Liver (tissue), 3 donors: ENCODE data around the gene LMX1B.

ENCODE experiments used
- CTCF ChIP-seq: fragments of 150-350 bp; IDR thresholded peaks from 2 replicates; pipeline ENCODE4 v1.5.1; 2017; ENCODE audit warnings: improper control_type of control experiment, low read depth, low read length; ENCODE audit not compliant: missing input control
- EGR1 ChIP-seq, 2 donors: IDR thresholded peaks; 2 replicates each; pipeline ENCODE4 v1.6.1; 2016 to 2018; ENCODE audit warnings: antibody characterized with exemption in 2 of 2, low read depth in 2 of 2
- GABPA ChIP-seq, 2 donors: IDR thresholded peaks in 1 of 2; conservative IDR thresholded peaks in 1 of 2; 2 replicates each; pipeline ENCODE4 v1.6.1; 2016; ENCODE audit warnings: antibody characterized with exemption in 2 of 2, mild to moderate bottlenecking in 1 of 2, moderate library complexity in 1 of 2
- HNF4A ChIP-seq, 2 donors: conservative IDR thresholded peaks; 2 replicates each; pipeline ENCODE4 v1.6.1; 2016; ENCODE audit warnings: antibody characterized with exemption in 2 of 2, mild to moderate bottlenecking in 2 of 2
- HNF4G ChIP-seq: IDR thresholded peaks from 2 replicates; pipeline ENCODE4 v1.6.1; 2016; ENCODE audit warnings: antibody characterized with exemption
- JUND ChIP-seq, 2 donors: IDR thresholded peaks; 2 replicates each; pipeline ENCODE4 v1.6.1; 2016; ENCODE audit warnings: antibody characterized with exemption in 2 of 2
- MAX ChIP-seq: IDR thresholded peaks from 2 replicates; pipeline ENCODE4 v1.6.1; 2016; ENCODE audit warnings: antibody characterized with exemption
- RAD21 ChIP-seq, 2 donors: IDR thresholded peaks; 2 replicates each; pipeline ENCODE4 v1.6.1; 2016; ENCODE audit warnings: antibody characterized with exemption in 2 of 2, mild to moderate bottlenecking in 2 of 2
- SP1 ChIP-seq: IDR thresholded peaks from 2 replicates; pipeline ENCODE4 v1.6.1; 2018; ENCODE audit warnings: antibody characterized with exemption, mild to moderate bottlenecking
- TAF1 ChIP-seq: conservative IDR thresholded peaks from 2 replicates; pipeline ENCODE4 v1.6.1; 2016; ENCODE audit warnings: antibody characterized with exemption, mild to moderate bottlenecking
- YY1 ChIP-seq: IDR thresholded peaks from 2 replicates; pipeline ENCODE4 v1.6.1; 2016; ENCODE audit warnings: antibody characterized with exemption, mild to moderate bottlenecking
- TF ChIP-seq, protein P1 (sequence below): IDR thresholded peaks from 2 replicates; pipeline ENCODE4 v1.6.1; 2016; ENCODE audit warnings: antibody characterized with exemption, mild to moderate bottlenecking
- TF ChIP-seq, protein P2 (sequence below): IDR thresholded peaks from 2 replicates; pipeline ENCODE4 v1.6.1; 2016; ENCODE audit warnings: antibody characterized with exemption
- donor health status: healthy.
- donor health status: healthy.

DNA sequence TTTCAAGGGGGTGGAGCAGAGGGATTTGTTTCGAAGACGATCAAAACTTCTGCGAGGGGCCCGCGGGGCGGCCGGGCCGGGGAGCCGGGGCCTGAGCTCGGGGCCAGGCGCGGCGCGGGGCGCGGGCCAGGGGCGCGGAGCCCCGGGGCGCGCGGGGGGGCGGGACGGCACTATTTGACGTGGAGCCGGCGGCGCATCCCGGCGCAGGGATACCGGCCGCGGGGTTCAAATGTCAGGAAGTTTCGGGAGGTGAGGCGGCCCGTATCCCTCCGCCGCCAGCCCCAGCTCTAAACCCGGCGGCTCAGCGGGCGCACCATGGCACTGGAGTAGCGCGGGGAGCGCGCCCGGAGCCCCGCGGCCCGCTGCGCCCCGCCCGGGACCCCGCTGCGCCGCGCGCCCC lies at the start of gene LMX1B:
- TF ChIP-seq SP1 = no peak
- TF ChIP-seq CTCF = no peak
- TF ChIP-seq TAF1 = no peak
- TF ChIP-seq, protein P1, sequence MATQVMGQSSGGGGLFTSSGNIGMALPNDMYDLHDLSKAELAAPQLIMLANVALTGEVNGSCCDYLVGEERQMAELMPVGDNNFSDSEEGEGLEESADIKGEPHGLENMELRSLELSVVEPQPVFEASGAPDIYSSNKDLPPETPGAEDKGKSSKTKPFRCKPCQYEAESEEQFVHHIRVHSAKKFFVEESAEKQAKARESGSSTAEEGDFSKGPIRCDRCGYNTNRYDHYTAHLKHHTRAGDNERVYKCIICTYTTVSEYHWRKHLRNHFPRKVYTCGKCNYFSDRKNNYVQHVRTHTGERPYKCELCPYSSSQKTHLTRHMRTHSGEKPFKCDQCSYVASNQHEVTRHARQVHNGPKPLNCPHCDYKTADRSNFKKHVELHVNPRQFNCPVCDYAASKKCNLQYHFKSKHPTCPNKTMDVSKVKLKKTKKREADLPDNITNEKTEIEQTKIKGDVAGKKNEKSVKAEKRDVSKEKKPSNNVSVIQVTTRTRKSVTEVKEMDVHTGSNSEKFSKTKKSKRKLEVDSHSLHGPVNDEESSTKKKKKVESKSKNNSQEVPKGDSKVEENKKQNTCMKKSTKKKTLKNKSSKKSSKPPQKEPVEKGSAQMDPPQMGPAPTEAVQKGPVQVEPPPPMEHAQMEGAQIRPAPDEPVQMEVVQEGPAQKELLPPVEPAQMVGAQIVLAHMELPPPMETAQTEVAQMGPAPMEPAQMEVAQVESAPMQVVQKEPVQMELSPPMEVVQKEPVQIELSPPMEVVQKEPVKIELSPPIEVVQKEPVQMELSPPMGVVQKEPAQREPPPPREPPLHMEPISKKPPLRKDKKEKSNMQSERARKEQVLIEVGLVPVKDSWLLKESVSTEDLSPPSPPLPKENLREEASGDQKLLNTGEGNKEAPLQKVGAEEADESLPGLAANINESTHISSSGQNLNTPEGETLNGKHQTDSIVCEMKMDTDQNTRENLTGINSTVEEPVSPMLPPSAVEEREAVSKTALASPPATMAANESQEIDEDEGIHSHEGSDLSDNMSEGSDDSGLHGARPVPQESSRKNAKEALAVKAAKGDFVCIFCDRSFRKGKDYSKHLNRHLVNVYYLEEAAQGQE = no peak
- TF ChIP-seq RAD21 (IDR thresholded peaks at IDR 0.05) = no peak
- no peak for TF ChIP-seq MAX
- TF ChIP-seq YY1 = no peak
- TF ChIP-seq HNF4A (conservative IDR thresholded peaks at IDR 0.05) = no peak
- TF ChIP-seq GABPA (IDR thresholded peaks at IDR 0.05 in 1 of 2, conservative IDR thresholded peaks at IDR 0.05 in 1 of 2) = no peak
- TF ChIP-seq, protein P2, sequence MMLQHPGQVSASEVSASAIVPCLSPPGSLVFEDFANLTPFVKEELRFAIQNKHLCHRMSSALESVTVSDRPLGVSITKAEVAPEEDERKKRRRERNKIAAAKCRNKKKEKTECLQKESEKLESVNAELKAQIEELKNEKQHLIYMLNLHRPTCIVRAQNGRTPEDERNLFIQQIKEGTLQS = no peak
- TF ChIP-seq HNF4G = no peak
- TF ChIP-seq EGR1 (IDR thresholded peaks at IDR 0.05; ENCODE audit: low read depth in 2 of 2) = no peak
- TF ChIP-seq JUND (IDR thresholded peaks at IDR 0.05) = no peak
